NCI-H82 treated with DMSO at 0.1 percent for 48 hours (cell line): ENCODE data around the gene TSKU.

Experiments
- DNase-seq: peaks from one replicate; lab custom pipeline; 2025; ENCODE audit not compliant: unreplicated experiment; lab: John Stamatoyannopoulos, UW

TSKU gene

GRCh38 chr11:76843907-76844306, 60.8 kb downstream of the TSKU start:
- no peak for DNase-seq

GRCh38 chr11:76844511-76844910, 61.4 kb downstream of the TSKU start:
- DNase-seq = no peak

- no peak for DNase-seq
Observed at GRCh38 chr11:76845069-76845468, 61.9 kb downstream of the TSKU start.

GRCh38 chr11:76846441-76846840, 63.3 kb downstream of the TSKU start:
- DNase-seq = no peak
